Measurements from ENCODE around the gene RIT2. TPM values are rescaled to one million over a fixed set of nuclear protein-coding genes. Genes with fewer than 3 reads are reported as not detected.

The RIT2 gene
- not detected in 2 replicates for total RNA-seq

DNA sequence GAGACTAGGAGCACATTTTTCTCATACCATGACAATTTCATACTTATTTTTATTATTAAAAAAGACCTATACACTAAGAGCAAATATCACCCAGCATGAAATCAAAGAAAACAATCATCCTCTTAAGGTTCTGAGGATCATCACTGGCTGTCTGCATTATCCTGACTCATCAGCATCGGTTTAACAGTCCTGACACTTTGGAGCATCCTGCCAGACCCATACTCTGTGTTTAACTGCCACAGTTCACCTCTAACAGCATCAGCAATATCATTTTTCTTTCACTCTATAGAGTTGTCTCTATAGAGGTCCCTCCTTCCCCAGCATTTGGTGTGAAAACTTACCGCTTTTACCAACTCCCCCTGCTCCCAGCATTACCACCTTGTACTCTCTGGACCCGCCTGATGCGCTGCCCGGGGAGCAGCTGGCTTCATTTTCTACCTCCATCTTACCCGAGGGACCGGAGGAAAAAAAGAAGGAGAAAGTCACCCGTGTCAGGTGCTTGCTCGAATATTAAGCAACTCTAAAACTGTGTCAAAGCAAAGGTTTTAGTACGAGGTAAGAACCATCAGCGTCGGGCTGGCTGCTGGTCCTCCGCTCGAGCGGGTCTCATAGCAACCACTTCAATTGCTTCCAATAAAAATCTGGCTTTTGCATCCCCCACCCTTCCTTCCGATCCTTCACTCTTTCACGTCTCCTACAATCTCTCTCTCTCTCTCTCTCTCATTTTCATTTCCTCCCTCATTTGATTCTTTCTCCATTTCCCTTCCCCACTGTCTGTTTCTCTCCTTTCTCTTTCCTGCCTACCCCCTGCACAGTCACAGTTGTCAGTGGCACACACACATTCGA, at the start of gene RIT2:
Gene RIT2 (minus strand): TSS at position 610 of the 846 bp plus-strand sequence.
- no peak within 1 kb of the TSS for H3K4me3 ChIP-seq (ENCODE audit: low read depth, low read length)
- DNase-seq (ENCODE audit: low read depth): no peak

DNA sequence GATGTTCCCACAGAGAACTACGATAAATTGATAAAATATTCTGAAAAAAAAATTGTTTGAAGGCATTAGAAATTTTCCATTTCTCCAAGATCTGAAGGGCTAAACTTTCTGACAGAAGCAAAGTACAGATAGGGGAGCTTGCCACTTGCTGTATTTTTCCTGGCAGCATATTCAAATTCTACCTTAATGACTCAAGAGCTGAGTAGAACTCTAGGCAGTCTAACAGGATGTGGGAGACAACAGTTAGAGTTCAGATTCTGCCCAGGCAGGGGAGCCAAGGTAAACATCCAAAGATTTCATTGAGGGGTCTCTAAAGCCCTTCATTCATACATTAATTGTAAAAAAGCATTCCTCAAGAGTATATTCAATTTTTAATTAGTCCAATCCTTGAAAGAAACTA, 46.0 kb upstream of the RIT2 start:
- H3K4me3 ChIP-seq (ENCODE audit: low read depth, low read length): no peak overlapping the region
- DNase-seq (ENCODE audit: low read depth): no peak
- TF ChIP-seq, protein P1, sequence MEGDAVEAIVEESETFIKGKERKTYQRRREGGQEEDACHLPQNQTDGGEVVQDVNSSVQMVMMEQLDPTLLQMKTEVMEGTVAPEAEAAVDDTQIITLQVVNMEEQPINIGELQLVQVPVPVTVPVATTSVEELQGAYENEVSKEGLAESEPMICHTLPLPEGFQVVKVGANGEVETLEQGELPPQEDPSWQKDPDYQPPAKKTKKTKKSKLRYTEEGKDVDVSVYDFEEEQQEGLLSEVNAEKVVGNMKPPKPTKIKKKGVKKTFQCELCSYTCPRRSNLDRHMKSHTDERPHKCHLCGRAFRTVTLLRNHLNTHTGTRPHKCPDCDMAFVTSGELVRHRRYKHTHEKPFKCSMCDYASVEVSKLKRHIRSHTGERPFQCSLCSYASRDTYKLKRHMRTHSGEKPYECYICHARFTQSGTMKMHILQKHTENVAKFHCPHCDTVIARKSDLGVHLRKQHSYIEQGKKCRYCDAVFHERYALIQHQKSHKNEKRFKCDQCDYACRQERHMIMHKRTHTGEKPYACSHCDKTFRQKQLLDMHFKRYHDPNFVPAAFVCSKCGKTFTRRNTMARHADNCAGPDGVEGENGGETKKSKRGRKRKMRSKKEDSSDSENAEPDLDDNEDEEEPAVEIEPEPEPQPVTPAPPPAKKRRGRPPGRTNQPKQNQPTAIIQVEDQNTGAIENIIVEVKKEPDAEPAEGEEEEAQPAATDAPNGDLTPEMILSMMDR (conservative IDR thresholded peaks at IDR 0.05; ENCODE audit: low read depth, low read length): no peak

More for the DNA sequence above, at the start of gene RIT2:
- TF ChIP-seq, protein P1 (conservative IDR thresholded peaks at IDR 0.05; ENCODE audit: low read depth, low read length): no peak

DNA sequence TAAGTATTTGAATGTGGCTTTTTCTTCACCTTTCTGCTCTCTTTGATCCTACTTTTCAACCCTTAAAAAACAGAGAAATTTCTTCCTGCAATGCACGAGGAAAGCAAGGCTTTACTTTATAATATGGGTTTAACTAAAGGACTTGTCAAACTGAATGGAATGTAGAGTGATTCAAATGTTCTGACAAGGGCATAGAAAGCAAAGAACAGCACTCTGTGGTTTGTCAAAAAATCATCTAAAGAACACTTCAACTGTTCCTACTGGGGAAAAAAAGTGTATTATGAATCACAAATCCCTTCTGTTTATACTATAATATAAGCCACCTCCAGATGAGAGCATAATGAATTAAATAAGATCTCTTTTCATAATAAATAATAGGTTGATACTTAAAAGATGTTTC, 45.0 kb upstream of the RIT2 start:
- H3K4me3 ChIP-seq (ENCODE audit: low read depth, low read length): no peak overlapping the region
- DNase-seq (ENCODE audit: low read depth): no peak
- TF ChIP-seq, protein P1 (conservative IDR thresholded peaks at IDR 0.05; ENCODE audit: low read depth, low read length): no peak

DNA sequence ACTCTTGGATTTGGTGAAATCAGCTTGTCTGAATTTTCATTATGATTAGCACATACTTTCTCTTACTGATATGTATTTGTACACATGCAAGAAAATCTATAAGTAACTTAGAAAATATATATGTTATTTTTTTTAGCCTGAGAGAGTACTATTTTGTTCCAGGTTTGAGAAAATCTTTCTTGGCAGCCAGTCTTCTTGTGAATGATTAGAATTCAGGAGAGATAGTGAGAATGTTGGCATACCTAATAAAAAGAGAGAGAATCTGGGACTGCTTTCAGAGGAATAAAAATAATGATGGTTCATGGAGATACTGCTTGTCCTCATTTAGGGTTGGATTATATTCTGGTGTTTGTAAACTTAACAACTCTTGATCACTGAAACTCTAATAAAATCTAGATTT, 44.4 kb upstream of the RIT2 start:
- TF ChIP-seq, protein P1 (conservative IDR thresholded peaks at IDR 0.05; ENCODE audit: low read depth, low read length): no peak
- H3K4me3 ChIP-seq (ENCODE audit: low read depth, low read length): no peak overlapping the region

DNA sequence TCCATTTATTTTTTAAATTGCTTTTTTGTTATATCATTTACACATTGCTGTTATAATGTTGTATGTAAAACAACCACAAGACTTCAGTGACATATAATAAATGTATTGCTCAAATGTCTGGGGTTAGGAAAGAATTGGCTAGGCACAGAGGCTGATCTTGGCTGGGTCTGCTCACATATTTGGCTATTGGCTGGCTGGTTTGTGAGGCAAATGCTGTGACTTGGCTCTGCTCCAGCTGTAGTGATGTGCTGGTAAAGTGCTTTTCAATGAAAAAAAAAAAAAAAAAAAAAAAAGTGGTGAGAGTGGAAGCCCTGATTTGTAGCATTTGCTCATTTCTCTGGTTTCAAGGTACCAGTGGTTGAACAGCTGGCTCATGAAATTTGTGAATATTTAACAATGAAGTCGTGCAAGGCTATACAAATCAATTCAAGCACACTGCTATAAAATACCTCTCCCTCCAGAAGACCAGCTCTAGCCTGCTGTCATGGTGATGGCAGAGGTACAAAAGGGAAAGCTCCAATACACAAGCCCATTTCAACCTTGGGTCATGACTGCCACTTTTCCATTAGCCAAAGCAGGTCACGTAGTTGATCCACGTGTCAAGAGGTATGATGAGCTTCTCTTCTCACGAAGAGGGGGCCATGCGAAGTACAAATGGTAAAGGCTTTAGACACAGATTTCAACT, 43.7 kb upstream of the RIT2 start:
- no peak overlapping the region for H3K4me3 ChIP-seq (ENCODE audit: low read depth, low read length)
- TF ChIP-seq, protein P1 (conservative IDR thresholded peaks at IDR 0.05; ENCODE audit: low read depth, low read length): no peak
- DNase-seq (ENCODE audit: low read depth): no peak

More for the DNA sequence above, 44.4 kb upstream of the RIT2 start:
- no peak for DNase-seq (ENCODE audit: low read depth)

DNA sequence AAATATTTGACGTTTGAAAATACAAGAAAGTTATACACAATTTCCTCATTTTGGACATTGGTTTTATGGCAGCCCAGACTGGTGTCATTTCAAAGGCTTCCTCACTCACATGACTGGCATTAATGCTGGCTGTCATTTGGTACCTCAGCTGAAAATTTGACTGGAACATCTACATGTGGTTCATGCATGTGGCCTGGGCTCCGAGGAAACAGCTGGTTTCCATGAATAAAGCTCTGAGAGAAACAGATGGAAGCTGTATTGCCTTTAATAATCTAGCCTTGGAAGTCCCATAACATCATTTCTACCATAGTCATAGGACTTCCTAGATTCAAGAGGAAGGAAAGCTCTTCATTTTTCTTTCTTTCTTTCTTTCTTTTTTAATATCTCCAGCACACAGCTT, 42.9 kb upstream of the RIT2 start:
- DNase-seq (ENCODE audit: low read depth): no peak
- no peak overlapping the region for H3K4me3 ChIP-seq (ENCODE audit: low read depth, low read length)
- TF ChIP-seq, protein P1 (conservative IDR thresholded peaks at IDR 0.05; ENCODE audit: low read depth, low read length): no peak

Data from epithelial cell of proximal tubule (primary cell).